Peyer's patch (tissue), 4 donors: ENCODE measurements around the gene MDFIC. TPM values are rescaled to one million over a fixed set of nuclear protein-coding genes. Genes with fewer than 3 reads are reported as not detected.
A peak's percentile ranks its signal among the peaks of the same experiment; 100 is the strongest.
"Not testable (repeated sequence)": the region's sequence is repeated elsewhere in the genome, so short reads cannot be mapped to it uniquely, and the experiment has no call there.

Experiments
- DNase-seq, 3 donors: peaks; one replicate each; pipeline ENCODE4 v3.0.0-alpha.2; 2017 to 2019
- H3K27ac ChIP-seq, 4 donors: fragments of 200-600 bp; sonication (generic); one replicate each; pipeline ENCODE4 v1.5.1; 2016 to 2019
- H3K27me3 ChIP-seq, 2 donors: fragments of 200-600 bp; sonication (generic); one replicate each; pipeline ENCODE4 v1.5.1; 2019
- H3K36me3 ChIP-seq, 3 donors: fragments of 200-600 bp; sonication (generic); one replicate each; pipeline ENCODE4 v1.5.1; 2016 to 2019
- H3K4me1 ChIP-seq, 4 donors: fragments of 200-600 bp; sonication (generic); one replicate each; pipeline ENCODE4 v1.5.1; 2016 to 2019
- H3K4me3 ChIP-seq, 4 donors: fragments of 200-600 bp; sonication (generic); 1 replicate in 3 of 4; 2 replicates in 1 of 4; pipeline ENCODE4 v1.5.1; 2016 to 2019; ENCODE audit warnings: mild to moderate bottlenecking in 1 of 4
- H3K9me3 ChIP-seq, 4 donors: fragments of 200-600 bp; sonication (generic); one replicate each; pipeline ENCODE4 v1.5.1; 2016 to 2019; ENCODE audit warnings: mild to moderate bottlenecking in 1 of 4
- POLR2A ChIP-seq, 2 donors: fragments of 450-650 bp; IDR thresholded peaks; one replicate each; pipeline ENCODE4 v1.5.1; 2017; ENCODE audit warnings: antibody characterized with exemption in 2 of 2, mild to moderate bottlenecking in 2 of 2, moderate library complexity in 2 of 2
- total RNA-seq, 4 donors: library from RNA; depleted of rRNA; stranded (reverse); fragments of >200 nt; gene quantifications; one replicate each; pipeline ENCODE4 v1.1.0, GENCODE V29; 2016
- TF ChIP-seq, protein P1 (sequence below), 6 experiments: fragments of 450-650 bp in 4 of 6; fragments of 200-600 bp in 2 of 6; sonication (generic) in 1 of 6; IDR thresholded peaks; one replicate each; pipeline ENCODE4 v1.5.1; 2017 to 2019; ENCODE audit warnings: antibody characterized with exemption in 6 of 6, mild to moderate bottlenecking in 3 of 6, moderate library complexity in 1 of 6

The MDFIC gene
- total RNA-seq, 4 donors from 2014 or later: 4.3 to 36.3 (median 9.0) TPM

DNA sequence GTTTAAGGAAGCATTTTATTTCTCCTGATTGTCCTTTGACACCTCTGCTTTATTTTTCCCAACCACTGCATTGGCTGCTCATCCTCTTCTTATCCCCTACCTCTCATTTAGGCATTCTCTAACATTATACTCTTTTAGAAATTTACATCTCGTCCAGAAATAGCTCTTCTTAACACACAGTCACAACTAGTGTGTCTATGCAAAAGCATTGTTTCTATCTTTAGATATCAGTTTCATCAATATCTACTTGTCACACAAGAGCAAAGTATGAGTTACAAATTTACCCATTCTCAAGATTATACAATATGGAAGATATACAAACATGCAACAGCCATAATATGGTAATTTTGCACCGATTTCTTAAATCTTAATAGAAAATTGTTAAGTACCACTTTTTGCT lies 35.7 kb upstream of the MDFIC start:
- Histone ChIP-seq H3K36me3 (no peaks in the 10 kb centered on the region), H3K4me3 (no peak overlapping the region), H3K27me3 (no peaks in the 10 kb centered on the region), H3K27ac (no peak overlapping the region), H3K9me3 (no peaks in the 10 kb centered on the region), H3K4me1 (no peaks in the 10 kb centered on the region)
- no peak for TF ChIP-seq POLR2A (IDR thresholded peaks at IDR 0.05)
- TF ChIP-seq, protein P1, sequence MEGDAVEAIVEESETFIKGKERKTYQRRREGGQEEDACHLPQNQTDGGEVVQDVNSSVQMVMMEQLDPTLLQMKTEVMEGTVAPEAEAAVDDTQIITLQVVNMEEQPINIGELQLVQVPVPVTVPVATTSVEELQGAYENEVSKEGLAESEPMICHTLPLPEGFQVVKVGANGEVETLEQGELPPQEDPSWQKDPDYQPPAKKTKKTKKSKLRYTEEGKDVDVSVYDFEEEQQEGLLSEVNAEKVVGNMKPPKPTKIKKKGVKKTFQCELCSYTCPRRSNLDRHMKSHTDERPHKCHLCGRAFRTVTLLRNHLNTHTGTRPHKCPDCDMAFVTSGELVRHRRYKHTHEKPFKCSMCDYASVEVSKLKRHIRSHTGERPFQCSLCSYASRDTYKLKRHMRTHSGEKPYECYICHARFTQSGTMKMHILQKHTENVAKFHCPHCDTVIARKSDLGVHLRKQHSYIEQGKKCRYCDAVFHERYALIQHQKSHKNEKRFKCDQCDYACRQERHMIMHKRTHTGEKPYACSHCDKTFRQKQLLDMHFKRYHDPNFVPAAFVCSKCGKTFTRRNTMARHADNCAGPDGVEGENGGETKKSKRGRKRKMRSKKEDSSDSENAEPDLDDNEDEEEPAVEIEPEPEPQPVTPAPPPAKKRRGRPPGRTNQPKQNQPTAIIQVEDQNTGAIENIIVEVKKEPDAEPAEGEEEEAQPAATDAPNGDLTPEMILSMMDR (IDR thresholded peaks at IDR 0.05): no peak
- DNase-seq: no peak

DNA sequence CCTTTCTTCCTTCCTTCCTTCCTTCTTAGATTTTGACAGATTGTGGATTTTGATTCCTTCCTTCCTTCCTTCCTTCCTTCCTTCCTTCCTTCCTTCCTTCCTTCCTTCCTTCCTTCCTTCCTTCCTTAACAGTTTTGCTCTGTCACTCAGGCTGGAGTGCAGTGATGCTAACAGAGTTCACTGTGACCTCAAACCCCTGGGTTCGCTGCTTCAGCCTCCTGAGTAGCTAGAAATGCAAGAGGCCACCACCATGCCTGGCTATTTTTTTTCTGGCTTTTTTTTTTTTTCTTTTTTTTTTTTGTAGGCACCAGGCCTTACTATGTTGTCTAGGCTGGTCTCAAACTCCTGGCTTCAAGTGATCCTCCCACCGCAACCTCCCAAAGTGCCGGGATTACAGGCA lies 32.8 kb upstream of the MDFIC start:
- DNase-seq, H3K9me3 ChIP-seq, H3K4me1 ChIP-seq, H3K27me3 ChIP-seq, H3K4me3 ChIP-seq, H3K27ac ChIP-seq, H3K36me3 ChIP-seq: not testable (repeated sequence)

DNA sequence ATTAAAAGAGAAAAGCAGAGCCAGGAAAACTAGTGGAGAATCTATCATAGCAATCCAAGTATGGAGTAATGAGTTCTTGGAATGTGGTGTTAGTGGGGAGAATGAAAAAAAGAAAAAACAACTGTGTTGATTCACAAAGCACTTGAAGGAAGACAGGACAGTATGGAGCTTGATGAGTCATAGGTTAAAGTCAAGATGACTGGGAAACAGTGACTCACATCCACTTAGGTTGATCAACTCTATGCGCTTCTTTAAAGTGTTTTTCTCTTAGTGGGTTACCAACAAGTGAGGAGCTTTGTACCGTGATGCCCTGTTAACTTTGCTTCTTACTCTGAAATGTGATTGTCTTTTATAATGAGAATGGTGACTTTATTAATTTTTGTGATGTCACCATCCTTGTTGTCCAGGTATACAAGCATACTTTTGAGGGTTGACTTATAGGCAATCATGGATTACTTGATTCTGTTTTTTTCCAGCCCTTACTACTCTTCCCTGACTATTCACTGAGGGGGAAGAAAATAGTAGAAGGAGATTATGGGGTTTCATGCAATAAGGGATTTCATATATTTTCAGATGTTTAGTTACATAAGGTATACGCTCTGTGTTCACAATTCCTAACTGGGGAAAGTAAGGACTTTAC lies 32.1 kb upstream of the MDFIC start:
- no peak overlapping the region for H3K27ac ChIP-seq
- H3K4me3 ChIP-seq: no peak overlapping the region
- peak in 1 of 3 donors; percentile 49 for DNase-seq
- no peak for TF ChIP-seq POLR2A (IDR thresholded peaks at IDR 0.05)
- TF ChIP-seq, protein P1 (IDR thresholded peaks at IDR 0.05): no peak
- no peaks in the 10 kb centered on the region for H3K9me3 ChIP-seq
- no peaks in the 10 kb centered on the region for H3K36me3 ChIP-seq
- no peaks in the 10 kb centered on the region for H3K4me1 ChIP-seq
- H3K27me3 ChIP-seq: no peaks in the 10 kb centered on the region

DNA sequence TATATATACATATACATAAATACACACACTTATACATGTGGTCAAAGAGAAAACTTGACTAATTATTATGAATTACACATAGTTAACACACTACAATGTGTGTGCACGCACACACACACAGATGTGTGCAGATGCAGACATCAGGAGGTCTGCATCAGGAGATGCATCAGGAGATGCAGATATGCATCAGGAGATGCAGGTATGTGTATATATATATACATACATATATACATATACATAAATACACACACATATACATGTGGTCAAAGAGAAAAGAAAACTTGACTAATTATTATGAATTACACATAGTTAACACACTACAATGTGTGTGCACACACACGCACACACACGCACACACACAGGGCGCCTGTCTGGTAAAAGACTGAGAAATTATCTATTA lies 31.3 kb upstream of the MDFIC start:
- Histone ChIP-seq H3K4me3 (no peak overlapping the region), H3K27ac (no peak overlapping the region), H3K27me3 (no peaks in the 10 kb centered on the region), H3K4me1 (no peaks in the 10 kb centered on the region), H3K36me3 (no peaks in the 10 kb centered on the region), H3K9me3 (no peaks in the 10 kb centered on the region)
- DNase-seq: no peak
- no peak for TF ChIP-seq POLR2A (IDR thresholded peaks at IDR 0.05)
- TF ChIP-seq, protein P1 (IDR thresholded peaks at IDR 0.05): no peak

DNA sequence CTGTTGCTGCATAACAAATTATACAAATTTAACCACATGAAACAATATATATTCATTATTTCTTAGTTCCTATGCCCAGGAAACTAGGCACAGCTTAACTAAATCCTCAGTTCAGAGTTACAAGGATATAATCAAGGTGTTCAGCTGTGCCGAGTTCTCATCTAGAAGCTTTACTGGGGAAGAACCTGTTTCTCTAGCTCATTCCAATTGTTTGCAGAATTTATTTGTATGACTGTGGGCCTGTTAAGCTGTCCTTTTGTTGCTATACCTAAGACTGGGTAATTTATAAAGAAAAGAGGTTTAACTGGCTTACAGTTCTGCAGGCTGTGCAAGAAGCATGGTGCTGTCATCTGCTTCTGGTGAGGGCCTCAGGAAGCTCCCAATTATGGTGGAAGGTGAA lies 21.8 kb upstream of the MDFIC start:
- DNase-seq: no peak

DNA sequence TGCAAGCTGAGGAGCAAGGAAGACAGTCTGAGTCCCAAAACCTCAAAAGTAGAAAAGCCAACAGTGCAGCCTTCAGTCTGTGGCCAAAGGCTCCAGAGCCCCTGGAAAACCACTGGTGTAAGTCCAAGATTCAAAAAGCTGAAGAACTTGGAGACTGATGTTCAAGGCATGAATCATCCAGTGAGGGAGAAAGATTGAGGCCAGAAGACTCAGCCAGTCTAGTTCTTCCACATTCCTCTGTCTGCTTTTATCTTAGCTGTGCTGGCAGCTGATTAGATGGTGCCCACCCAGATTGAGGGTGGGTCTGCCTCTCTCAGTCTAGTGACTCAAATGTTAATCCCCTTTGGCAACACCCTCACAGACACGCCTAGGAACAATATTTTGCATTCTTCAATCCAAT lies 20.1 kb upstream of the MDFIC start:
- DNase-seq: no peak
- Histone ChIP-seq H3K36me3 (no peaks in the 10 kb centered on the region), H3K27me3 (no peaks in the 10 kb centered on the region), H3K27ac (no peak overlapping the region), H3K4me1 (no peaks in the 10 kb centered on the region), H3K4me3 (no peak overlapping the region), H3K9me3 (no peaks in the 10 kb centered on the region)
- TF ChIP-seq, protein P1 (IDR thresholded peaks at IDR 0.05): no peak

More for the DNA sequence above, 21.8 kb upstream of the MDFIC start:
- H3K4me3 ChIP-seq: no peak overlapping the region
- H3K27me3 ChIP-seq: no peaks in the 10 kb centered on the region
- H3K27ac ChIP-seq: no peak overlapping the region
- no peaks in the 10 kb centered on the region for H3K9me3 ChIP-seq
- TF ChIP-seq POLR2A (IDR thresholded peaks at IDR 0.05): no peak
- TF ChIP-seq, protein P1 (IDR thresholded peaks at IDR 0.05): no peak
- no peaks in the 10 kb centered on the region for H3K36me3 ChIP-seq
- H3K4me1 ChIP-seq: no peaks in the 10 kb centered on the region
